CD4-positive, alpha-beta memory T cell (primary cell): ENCODE results near the gene TBC1D14. TPM values are rescaled to one million over a fixed set of nuclear protein-coding genes. Genes with fewer than 3 reads are reported as not detected.

Experiments
- CTCF ChIA-PET: fragments of 350-600 bp; sonication (Branson Sonifier 250); formaldehyde crosslinking; loops from one replicate; lab custom pipeline; 2021; ENCODE audit warnings: inconsistent platforms; ENCODE audit not compliant: partially characterized antibody; lab: Charles Lee
- POLR2A ChIA-PET: fragments of 350-600 bp; sonication (Branson Sonifier 250); formaldehyde crosslinking; loops from one replicate; lab custom pipeline; 2021; ENCODE audit not compliant: partially characterized antibody; lab: Charles Lee
- DNase-seq, 5 donors: peaks; one replicate each; pipeline versions ENCODE4 v3.0.0 to v3.0.0-alpha.2; 2020 to 2022; ENCODE audit warnings: mixed read lengths in 1 of 5
- H3K27ac ChIP-seq: one replicate; pipeline ENCODE4 v1.7.0; 2013; ENCODE audit warnings: low read depth, low read length
- H3K27me3 ChIP-seq: 2 replicates; pipeline ENCODE4 v1.7.0; 2013; ENCODE audit warnings: mild to moderate bottlenecking, low read length, moderate library complexity; ENCODE audit not compliant: insufficient read depth
- H3K36me3 ChIP-seq: 2 replicates; pipeline ENCODE4 v1.7.0; 2013; ENCODE audit warnings: mild to moderate bottlenecking, low read length, moderate library complexity; ENCODE audit not compliant: insufficient read depth
- H3K4me1 ChIP-seq: 2 replicates; pipeline ENCODE4 v1.7.0; 2013; ENCODE audit warnings: mild to moderate bottlenecking, low read length, moderate library complexity; ENCODE audit not compliant: insufficient read depth
- H3K4me3 ChIP-seq, 2 donors: one replicate each; pipeline ENCODE4 v1.7.0; 2013; ENCODE audit warnings: low read length in 2 of 2, mild to moderate bottlenecking in 1 of 2
- H3K9me3 ChIP-seq, 2 donors: one replicate each; pipeline ENCODE4 v1.7.0; 2013; ENCODE audit warnings: low read length in 2 of 2, control low read depth in 1 of 2; ENCODE audit not compliant: control insufficient read depth in 1 of 2
- H3K27ac Mint-ChIP-seq, 7 donors: one replicate each; pipeline ENCODE4 v1.8.0; 2020 to 2021; ENCODE audit warnings: mixed read lengths in 7 of 7, mild to moderate bottlenecking in 6 of 7, inconsistent platforms in 3 of 7, moderate library complexity in 3 of 7
- H3K27me3 Mint-ChIP-seq, 2 donors: one replicate each; pipeline ENCODE4 v1.8.0; 2020 to 2021; ENCODE audit warnings: mixed read lengths in 2 of 2
- H3K36me3 Mint-ChIP-seq, 2 donors: one replicate each; pipeline ENCODE4 v1.8.0; 2020 to 2021; ENCODE audit warnings: mixed read lengths in 2 of 2, inconsistent platforms in 1 of 2, mild to moderate bottlenecking in 1 of 2
- H3K4me1 Mint-ChIP-seq, 4 donors: one replicate each; pipeline ENCODE4 v1.8.0; 2020 to 2021; ENCODE audit warnings: mixed read lengths in 4 of 4, mild to moderate bottlenecking in 1 of 4
- H3K4me3 Mint-ChIP-seq, 8 donors: one replicate each; pipeline ENCODE4 v1.8.0; 2020 to 2021; ENCODE audit warnings: mixed read lengths in 8 of 8, mild to moderate bottlenecking in 7 of 8, moderate library complexity in 6 of 8, inconsistent platforms in 3 of 8
- H3K9me3 Mint-ChIP-seq, 8 donors: one replicate each; pipeline ENCODE4 v1.8.0; 2020 to 2021; ENCODE audit warnings: mixed read lengths in 8 of 8, mild to moderate bottlenecking in 5 of 8, inconsistent platforms in 3 of 8, moderate library complexity in 1 of 8
- intact Hi-C: fragments of 100-400 bp; cut with micrococcal nuclease; formaldehyde crosslinking; loops from one replicate; pipeline ENCODE4 v1.15.1; 2023
- polyA plus RNA-seq, 2 donors: library from polyadenylated mRNA; unstranded; fragments of 300-500 nt; fragmentation: Illumina TruSeq; gene quantifications; one replicate each; pipeline ENCODE4 v1.2.3, GENCODE V29; 2021
- total RNA-seq, 2 experiments: library from RNA; stranded (reverse); gene quantifications; one replicate each; pipeline ENCODE4 v1.2.3, GENCODE V29; 2021

The TBC1D14 gene
- total and polyA plus RNA-seq, 4 experiments from 2014 or later = 40.7 to 80.7 (median 63.0) TPM

DNA sequence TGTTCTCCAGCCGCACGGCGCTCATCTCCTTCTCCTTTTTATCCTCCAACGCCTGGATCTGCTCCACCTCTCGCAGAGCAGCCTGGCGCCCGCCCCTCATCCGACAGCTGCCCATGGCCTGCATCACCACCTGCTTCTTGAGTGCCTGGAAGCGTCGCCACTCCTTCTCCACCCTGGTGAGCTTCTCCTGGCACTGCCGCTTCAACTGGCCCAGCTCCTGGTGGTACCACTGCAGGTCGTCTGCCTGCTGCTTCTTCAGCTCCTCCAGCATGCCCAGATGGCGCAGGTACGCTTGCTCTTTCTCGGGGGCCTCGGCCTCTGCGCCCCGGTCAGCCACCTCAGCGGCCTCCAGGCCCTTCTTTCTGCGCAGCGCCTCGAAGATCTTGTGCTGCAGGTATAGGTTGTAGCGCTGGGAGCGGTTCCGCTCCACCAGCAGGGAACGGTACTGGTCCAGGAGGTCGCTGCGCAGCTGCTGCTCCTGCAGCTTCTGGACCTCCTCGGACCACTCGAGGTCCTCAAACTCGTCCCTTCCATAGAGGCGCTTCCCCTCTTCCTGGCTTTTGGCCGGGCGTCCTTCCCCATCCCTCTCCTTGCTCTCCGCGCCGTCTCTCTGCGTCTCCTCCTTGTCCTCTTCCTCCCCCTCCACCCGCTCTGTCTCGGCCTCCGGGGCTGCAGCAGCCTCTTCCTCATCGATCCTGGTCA is 132.3 kb downstream of the TBC1D14 start:
- POLR2A ChIA-PET = interaction anchor here (0.6 to 8.7 kb wide), 9 partner anchors 17 to 401 kb away, joined by 3 to 231 read pairs (median 11); partner anchors contain the start of genes GRPEL1, MRFAP1 and TBC1D14

DNA sequence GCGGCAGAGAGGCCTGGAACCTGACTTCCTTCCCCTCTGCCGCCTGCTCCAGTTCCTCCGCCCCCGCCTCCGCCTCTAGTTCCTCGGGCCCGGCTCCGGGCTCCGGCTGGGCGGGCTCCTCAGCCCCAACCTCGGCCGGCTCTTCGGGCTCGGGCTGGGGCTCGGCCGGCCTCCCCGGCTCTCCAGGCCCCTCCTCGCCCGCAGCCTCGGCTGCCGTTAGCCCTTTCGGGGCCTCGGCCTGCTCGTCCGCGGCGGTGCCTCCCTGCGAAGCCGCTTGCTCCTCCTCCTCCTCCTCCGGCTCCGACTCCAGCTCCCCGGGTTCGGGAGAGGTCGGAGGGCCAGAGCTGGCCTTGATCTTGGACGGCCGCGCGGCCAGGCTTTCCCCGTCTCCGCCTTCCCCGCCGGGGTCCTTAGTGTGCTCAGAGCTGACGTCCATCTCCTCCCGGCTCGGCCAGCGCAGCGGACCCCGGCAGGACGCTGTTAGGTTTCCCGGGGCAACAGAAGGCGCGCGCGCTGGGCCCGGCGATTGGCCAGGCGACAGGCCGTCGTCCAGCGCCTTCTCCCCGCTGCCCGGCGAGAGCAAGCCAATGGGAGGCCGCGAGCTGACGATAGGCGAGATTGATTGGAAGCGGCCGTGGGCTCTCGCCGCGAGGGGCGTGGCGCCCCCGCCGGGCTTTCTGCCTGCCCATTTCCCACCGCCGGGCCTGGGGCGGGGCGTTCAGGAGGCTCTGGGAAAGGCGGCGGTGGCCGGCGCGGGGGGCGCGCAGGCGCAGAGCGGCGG is 133.1 kb downstream of the TBC1D14 start:
- peaks cover 43% of the 10 kb centered on the region for H3K4me1 ChIP-seq
- Mint-ChIP-seq H3K9me3 (peaks cover 0 to 5% (median 0%) of the 10 kb centered on the region in 8 donors), H3K36me3 (peaks cover 0 to 27% of the 10 kb centered on the region in 2 donors), H3K4me3 (peak overlapping the region; percentile 83 to 97 (median 90)), H3K4me1 (peaks cover 33 to 61% (median 40%) of the 10 kb centered on the region in 4 donors), H3K27me3 (no peaks in the 10 kb centered on the region), H3K27ac (peak overlapping the region; percentile 81 to 92 (median 89))
- peak overlapping the region; percentile 57 to 67 for H3K4me3 ChIP-seq
- no peaks in the 10 kb centered on the region for H3K9me3 ChIP-seq
- no peaks in the 10 kb centered on the region for H3K36me3 ChIP-seq
- peak overlapping the region; percentile 53 for H3K27ac ChIP-seq
- ChIA-PET POLR2A (interaction anchor here (0.6 to 8.7 kb wide), 18 partner anchors 8 to 402 kb away, joined by 3 to 231 read pairs (median 4); partner anchors contain the start of genes GRPEL1, MRFAP1 and TBC1D14), CTCF (interaction anchor here (0.9 to 11.8 kb wide), 14 partner anchors 10 to 324 kb away, joined by 3 to 204 read pairs (median 3); partner anchors contain the start of gene GRPEL1)
- intact Hi-C loops = loop anchor here (1.0 to 2.0 kb wide), 5 partner anchors 26 to 326 kb away; partner anchors contain the start of genes BLOC1S4, GRPEL1 and TBC1D14
- no peaks in the 10 kb centered on the region for H3K27me3 ChIP-seq
- DNase-seq = peak; percentile 90 to 94 (median 91)

More for the DNA sequence above, 132.3 kb downstream of the TBC1D14 start:
- Histone ChIP-seq H3K4me1 (peaks cover 36% of the 10 kb centered on the region), H3K36me3 (no peaks in the 10 kb centered on the region), H3K4me3 (peak overlapping the region in 1 of 2 donors; percentile 67), H3K27ac (peak overlapping the region; percentile 53), H3K9me3 (no peaks in the 10 kb centered on the region), H3K27me3 (no peaks in the 10 kb centered on the region)
- Mint-ChIP-seq H3K4me1 (peaks cover 31 to 58% (median 37%) of the 10 kb centered on the region in 4 donors), H3K27me3 (no peaks in the 10 kb centered on the region), H3K9me3 (peaks cover 0 to 5% (median 0%) of the 10 kb centered on the region in 8 donors), H3K4me3 (peak overlapping the region; percentile 61 to 91 (median 80)), H3K36me3 (peaks cover 0 to 21% of the 10 kb centered on the region in 2 donors), H3K27ac (peak overlapping the region in 6 of 7 donors; percentile 58 to 92 (median 78))
- CTCF ChIA-PET = interaction anchor here (1.2 to 11.8 kb wide), 5 partner anchors 12 to 126 kb away, joined by 3 to 204 read pairs (median 5); partner anchors contain the start of gene GRPEL1
- DNase-seq = peak in 2 of 5 donors; percentile 7 to 40
- intact Hi-C loops = loop anchor here (2.0 kb wide), 2 partner anchors 67 to 133 kb away; partner anchors contain the start of gene TBC1D14

DNA sequence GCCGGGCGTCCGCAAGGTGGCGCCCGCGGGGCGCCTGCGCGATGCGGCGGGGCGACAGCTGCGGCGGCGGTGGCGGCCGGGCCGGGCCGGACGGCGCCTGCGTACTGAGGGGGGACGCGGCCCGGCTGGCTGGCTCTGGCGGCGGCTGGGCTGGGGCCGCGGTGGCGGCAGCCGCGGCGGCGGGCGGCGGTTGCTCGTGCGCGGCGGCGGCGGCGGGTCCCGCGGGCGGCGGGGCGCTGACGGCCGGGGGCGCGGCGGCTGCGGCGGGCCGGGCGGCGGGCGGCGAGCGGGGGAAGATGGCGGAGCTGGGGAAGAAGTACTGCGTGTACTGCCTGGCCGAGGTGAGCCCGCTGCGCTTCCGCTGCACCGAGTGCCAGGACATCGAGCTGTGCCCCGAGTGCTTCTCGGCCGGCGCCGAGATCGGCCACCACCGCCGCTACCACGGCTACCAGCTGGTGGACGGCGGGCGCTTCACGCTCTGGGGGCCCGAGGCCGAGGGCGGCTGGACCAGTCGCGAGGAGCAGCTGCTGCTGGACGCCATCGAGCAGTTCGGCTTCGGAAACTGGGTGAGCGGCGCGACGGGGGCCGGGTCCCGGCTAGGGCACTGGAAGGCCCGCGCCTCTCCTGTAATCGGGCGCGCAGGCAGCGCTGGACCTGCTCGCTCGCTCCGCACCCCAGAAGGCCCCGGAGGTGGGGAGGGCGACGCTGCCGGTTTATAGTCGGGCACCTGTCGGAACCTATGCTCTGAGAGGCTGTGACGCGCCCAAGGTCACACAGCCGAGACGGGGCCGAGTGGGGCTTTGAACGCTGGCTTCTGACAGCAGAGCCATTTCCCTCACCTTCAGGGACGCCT is 133.9 kb downstream of the TBC1D14 start, which contains the start of gene TADA2B:
Gene TADA2B, plus strand, starts transcription at position 89 of the 853 bp plus-strand sequence. Its CDS starts 208 bp downstream, at position 297.
- Mint-ChIP-seq H3K27ac (peak within 1 kb of the TSS; percentile 81 to 95 (median 91)), H3K27me3 (no peaks in the 10 kb centered on the region), H3K36me3 (peaks cover 0 to 27% of the 10 kb centered on the region in 2 donors), H3K4me3 (peak within 1 kb of the TSS; percentile 89 to 97 (median 93)), H3K9me3 (peaks cover 0 to 5% (median 0%) of the 10 kb centered on the region in 8 donors), H3K4me1 (peaks cover 31 to 59% (median 43%) of the 10 kb centered on the region in 4 donors)
- H3K4me1 ChIP-seq = peaks cover 49% of the 10 kb centered on the region
- DNase-seq = peak; percentile 51 to 70 (median 62)
- H3K27me3 ChIP-seq = no peaks in the 10 kb centered on the region
- H3K4me3 ChIP-seq = peak within 1 kb of the TSS; percentile 83 to 91
- POLR2A ChIA-PET = interaction anchor here (0.8 to 8.7 kb wide), 20 partner anchors 8 to 403 kb away, joined by 3 to 231 read pairs (median 4); partner anchors contain the start of genes GRPEL1, KIAA0232, MRFAP1 and TBC1D14
- peak within 1 kb of the TSS; percentile 75 for H3K27ac ChIP-seq
- H3K36me3 ChIP-seq = no peaks in the 10 kb centered on the region
- intact Hi-C loops = loop anchor here (1.0 to 2.0 kb wide), 5 partner anchors 25 to 327 kb away; partner anchors contain the start of genes BLOC1S4, GRPEL1 and TBC1D14
- CTCF ChIA-PET = interaction anchor here (0.9 to 11.8 kb wide), 16 partner anchors 9 to 325 kb away, joined by 3 to 204 read pairs (median 3); partner anchors contain the start of gene GRPEL1
- no peaks in the 10 kb centered on the region for H3K9me3 ChIP-seq

DNA sequence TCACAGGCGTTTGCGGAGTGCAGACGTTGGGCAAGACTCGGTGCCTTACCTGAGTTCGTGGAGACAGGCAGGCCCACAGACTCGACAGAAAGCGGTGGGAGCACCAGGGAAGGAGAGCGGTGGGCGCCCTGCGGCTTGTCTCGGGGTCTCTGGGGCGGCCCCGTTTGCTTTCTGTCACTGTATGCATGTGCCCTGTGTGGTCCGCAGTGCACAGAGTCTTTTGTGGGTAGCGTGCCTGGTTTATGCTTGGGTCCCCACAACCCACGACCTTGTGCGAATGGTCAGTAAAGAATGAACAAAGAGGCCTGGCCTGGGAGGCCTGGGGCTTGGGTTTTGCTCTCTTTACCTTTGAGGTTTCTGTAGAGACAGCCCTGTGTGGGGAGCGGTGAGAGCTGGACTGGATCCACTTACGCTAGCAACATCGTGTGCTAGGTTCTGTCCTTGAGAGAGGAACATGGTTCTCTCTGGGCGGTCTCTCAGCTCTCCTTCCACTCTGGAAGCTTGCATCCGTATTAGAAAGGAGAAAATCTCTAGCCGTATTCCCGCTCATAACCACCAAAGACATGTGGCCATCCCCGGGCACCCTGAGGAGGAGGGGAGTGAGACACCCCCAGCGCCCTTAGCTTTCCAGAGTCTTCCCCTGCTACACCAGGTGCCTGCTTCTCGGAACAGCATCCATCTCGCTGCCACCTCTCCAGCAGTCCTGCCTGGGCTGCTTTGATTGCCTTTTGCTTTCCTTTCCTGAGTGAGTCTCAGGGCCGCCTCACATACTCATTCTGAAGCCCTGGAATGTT is 134.7 kb downstream of the TBC1D14 start:
- intact Hi-C loops = no loop called here
- H3K36me3 Mint-ChIP-seq = peaks cover 4 to 33% of the 10 kb centered on the region in 2 donors
- POLR2A ChIA-PET = interaction anchor here (0.9 to 8.7 kb wide), 16 partner anchors 9 to 404 kb away, joined by 3 to 231 read pairs (median 4); partner anchors contain the start of genes GRPEL1, KIAA0232, MRFAP1 and MRFAP1L1
- peak overlapping the region; percentile 75 for H3K27ac ChIP-seq
- H3K27me3 Mint-ChIP-seq = no peaks in the 10 kb centered on the region
- H3K9me3 ChIP-seq = no peaks in the 10 kb centered on the region
- H3K27me3 ChIP-seq = no peaks in the 10 kb centered on the region
- peak overlapping the region; percentile 80 to 95 (median 89) for H3K27ac Mint-ChIP-seq
- no peak for DNase-seq
- H3K4me3 Mint-ChIP-seq = peak overlapping the region; percentile 88 to 95 (median 93)
- H3K4me3 ChIP-seq = peak overlapping the region; percentile 83 to 91
- H3K4me1 Mint-ChIP-seq = peaks cover 36 to 67% (median 49%) of the 10 kb centered on the region in 4 donors
- H3K9me3 Mint-ChIP-seq = peaks cover 0 to 5% (median 0%) of the 10 kb centered on the region in 8 donors
- no peaks in the 10 kb centered on the region for H3K36me3 ChIP-seq
- CTCF ChIA-PET = interaction anchor here (0.9 to 11.8 kb wide), 9 partner anchors 8 to 325 kb away, joined by 3 to 204 read pairs (median 3); partner anchors contain the start of gene GRPEL1
- H3K4me1 ChIP-seq = peaks cover 53% of the 10 kb centered on the region

DNA sequence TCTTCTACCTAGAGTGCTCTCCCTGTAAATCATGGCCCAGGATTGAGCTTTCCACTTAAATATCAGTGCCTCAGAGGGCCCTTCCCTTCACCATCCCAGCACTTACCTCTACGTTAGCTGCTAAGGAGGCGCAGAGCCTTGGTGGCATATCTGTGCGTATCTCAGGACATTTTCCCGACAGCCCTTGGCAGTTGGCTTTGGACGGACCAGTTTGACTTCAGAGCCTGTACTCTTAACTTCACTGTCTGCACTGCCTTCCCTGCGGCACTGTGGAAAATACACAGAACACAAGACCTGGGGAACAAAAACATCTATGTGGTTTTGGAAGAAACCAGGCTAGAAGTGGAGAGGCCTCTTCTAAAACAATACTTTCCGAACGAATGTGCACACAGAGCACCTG is 135.9 kb downstream of the TBC1D14 start:
- Mint-ChIP-seq H3K27ac (peak overlapping the region in 6 of 7 donors; percentile 67 to 87 (median 76)), H3K4me3 (peak overlapping the region; percentile 88 to 95 (median 93)), H3K36me3 (peaks cover 4 to 35% of the 10 kb centered on the region in 2 donors), H3K9me3 (peaks cover 0 to 5% (median 0%) of the 10 kb centered on the region in 8 donors), H3K4me1 (peaks cover 38 to 72% (median 56%) of the 10 kb centered on the region in 4 donors), H3K27me3 (no peaks in the 10 kb centered on the region)
- intact Hi-C loops = no loop called here
- Histone ChIP-seq H3K27me3 (no peaks in the 10 kb centered on the region), H3K4me1 (peaks cover 53% of the 10 kb centered on the region), H3K9me3 (no peaks in the 10 kb centered on the region), H3K4me3 (peak overlapping the region; percentile 11 to 83), H3K27ac (no peak overlapping the region), H3K36me3 (no peaks in the 10 kb centered on the region)
- POLR2A ChIA-PET = interaction anchor here (1.0 to 8.7 kb wide), 5 partner anchors 22 to 336 kb away, joined by 3 to 231 read pairs (median 26); partner anchors contain the start of genes GRPEL1, MRFAP1L1 and TBC1D14
- CTCF ChIA-PET = interaction anchor here (0.9 to 11.8 kb wide), 4 partner anchors 10 to 57 kb away, joined by 3 to 204 read pairs (median 14); partner anchors contain the start of gene GRPEL1
- DNase-seq = no peak
